ENCODE data around the gene GJB6.
A peak's percentile ranks its signal among the peaks of the same experiment; 100 is the strongest.

GJB6 gene

GRCh38 chr13:20222553-20222952 is 9.6 kb downstream of the GJB6 start:
- DNase-seq: no peak

GRCh38 chr13:20221772-20222171 is 10.3 kb downstream of the GJB6 start:
- no peak for DNase-seq

- no peak for DNase-seq
Measured at GRCh38 chr13:20219577-20219976, 12.5 kb downstream of the GJB6 start.

GRCh38 chr13:20217168-20217567 is 15.0 kb downstream of the GJB6 start:
- peak in 1 of 3 experiments; percentile 2 for DNase-seq

GRCh38 chr13:20209948-20210347 is 22.2 kb downstream of the GJB6 start:
- peak in 1 of 3 experiments; percentile 14 for DNase-seq

GRCh38 chr13:20206698-20207235 is 25.4 kb downstream of the GJB6 start:
- no peak for DNase-seq

- DNase-seq: no peak
Measured at GRCh38 chr13:20206065-20206697, 25.9 kb downstream of the GJB6 start.

GRCh38 chr13:20198781-20199180 is 33.3 kb downstream of the GJB6 start:
- DNase-seq: no peak

- peak in 2 of 3 experiments; percentile 32 to 73 for DNase-seq
Measured at GRCh38 chr13:20197361-20197834, 34.7 kb downstream of the GJB6 start.

- DNase-seq: no peak
Measured at GRCh38 chr13:20195801-20196200, 36.3 kb downstream of the GJB6 start.

- DNase-seq: peak in 2 of 3 experiments; percentile 2 to 26
Measured at GRCh38 chr13:20193907-20194631, 38.0 kb downstream of the GJB6 start.

GRCh38 chr13:20193162-20193906 is 38.8 kb downstream of the GJB6 start:
- peak in 1 of 3 experiments; percentile 26 for DNase-seq

GRCh38 chr13:20192836-20193161 is 39.3 kb downstream of the GJB6 start, which contains the start of gene GJB2:
GJB2 (minus strand) TSS chr13:20192938; CDS start chr13:20189581, 3,357 bp downstream.
- DNase-seq: peak in 1 of 3 experiments; percentile 13

- peak in 2 of 3 experiments; percentile 4 to 35 for DNase-seq
Measured at GRCh38 chr13:20192158-20192835, 39.8 kb downstream of the GJB6 start.

- DNase-seq: no peak
Measured at GRCh38 chr13:20191311-20192157, 40.6 kb downstream of the GJB6 start.

GRCh38 chr13:20190481-20191310 is 41.4 kb downstream of the GJB6 start:
- no peak for DNase-seq

GRCh38 chr13:20190076-20190475 is 42.0 kb downstream of the GJB6 start:
- DNase-seq: no peak

GRCh38 chr13:20188667-20189553 is 43.2 kb downstream of the GJB6 start:
- no peak for DNase-seq

GRCh38 chr13:20186771-20187170 is 45.3 kb downstream of the GJB6 start:
- DNase-seq: no peak

Data from NCI-H1417 (cell line).